Stimulated activated CD8-positive, alpha-beta memory T cell treated with anti-CD3 and anti-CD28 coated beads, Interleukin-15, amount 100 ng/mL, for 1 hour (primary cell): ENCODE results near the gene C1QTNF2.
"Not testable (repeated sequence)": the region's sequence is repeated elsewhere in the genome, so short reads cannot be mapped to it uniquely, and the experiment has no call there.

Experiments
- DNase-seq: peaks from one replicate; pipeline ENCODE4 v3.0.0-alpha.2; 2020; ENCODE audit warnings: low read depth

C1QTNF2 gene

DNA sequence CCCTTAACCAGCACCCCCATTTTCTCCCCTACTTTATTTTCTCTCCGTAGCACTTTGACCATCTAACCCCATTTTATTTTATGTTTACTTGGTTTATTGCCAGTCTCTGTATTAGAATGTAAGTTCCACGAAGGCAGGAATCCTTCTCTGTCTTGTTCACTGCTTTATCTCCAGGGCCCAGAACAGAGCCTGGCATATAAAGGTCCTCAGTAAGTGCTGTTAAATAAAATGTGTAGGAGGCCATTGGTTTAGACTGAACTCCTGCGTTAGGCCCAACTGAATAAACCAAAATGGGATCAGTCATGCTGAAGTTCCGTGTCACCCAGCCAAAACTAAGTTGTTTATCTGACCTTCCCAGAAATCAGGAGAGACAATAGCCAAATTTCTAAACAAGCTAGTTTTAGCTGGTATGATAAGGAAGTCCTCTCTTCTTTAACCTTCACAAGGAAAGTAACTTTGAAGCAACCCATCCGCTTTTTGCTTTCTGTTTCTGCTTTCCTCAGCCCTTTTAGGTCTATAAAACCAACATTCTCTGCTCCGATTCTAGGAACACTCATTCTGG lies 29.0 kb downstream of the C1QTNF2 start:
- DNase-seq: no peak

- not testable (repeated sequence) for DNase-seq
Observed at GRCh38 chr5:160340513-160340912, 29.9 kb downstream of the C1QTNF2 start.

DNA sequence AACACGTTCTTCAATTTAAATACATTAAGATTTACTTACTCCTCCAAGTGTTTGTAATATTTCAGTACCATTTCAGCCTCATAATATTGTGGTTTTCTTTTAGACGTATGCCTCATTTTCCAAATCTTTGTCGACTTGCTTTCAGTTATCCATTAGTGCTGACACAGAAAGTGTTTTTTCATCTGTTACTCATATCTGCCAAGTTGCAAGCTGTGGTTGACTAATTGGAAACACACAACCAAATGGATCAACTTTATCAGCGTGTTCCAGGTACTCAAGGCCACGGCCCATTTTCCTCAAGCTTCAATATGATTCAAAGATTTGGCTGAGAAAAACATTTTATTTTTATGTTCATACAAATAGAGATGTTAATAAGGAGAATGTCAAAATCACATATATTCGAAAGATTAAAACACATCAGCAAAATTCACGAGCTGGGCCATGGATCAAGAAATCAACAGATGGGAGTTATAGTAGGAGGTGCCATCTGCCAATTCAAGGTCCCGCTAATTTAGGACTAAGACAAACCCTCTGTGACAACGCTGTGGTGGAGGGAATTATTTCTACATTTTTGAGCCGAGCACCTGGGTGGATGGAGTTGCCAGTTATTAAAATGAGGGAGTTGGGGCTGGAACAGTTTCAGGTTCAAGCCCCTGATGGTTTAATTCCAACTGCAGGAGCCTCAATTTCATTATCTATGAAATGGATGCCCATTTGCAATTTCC lies 30.9 kb downstream of the C1QTNF2 start:
- no peak for DNase-seq

DNA sequence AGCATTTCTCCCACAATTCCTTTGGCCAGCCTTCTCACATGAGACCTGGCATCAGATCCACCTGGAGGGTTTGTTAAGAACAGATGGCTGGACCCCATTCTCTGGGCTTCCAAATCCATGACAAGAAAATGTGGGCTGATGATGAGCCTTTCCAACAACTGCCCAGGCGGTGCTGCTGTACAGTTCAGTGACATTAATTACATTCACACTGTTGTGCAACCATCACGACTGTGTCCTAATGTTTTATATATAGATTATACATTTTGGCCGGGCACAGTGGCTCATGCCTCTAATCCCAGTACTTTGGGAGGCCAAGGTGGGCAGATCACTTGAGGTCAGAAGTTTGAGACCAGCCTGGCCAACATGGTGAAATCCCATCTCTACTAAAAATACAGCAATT lies 35.7 kb downstream of the C1QTNF2 start:
- not testable (repeated sequence) for DNase-seq

GRCh38 chr5:160333721-160334120 lies 36.7 kb downstream of the C1QTNF2 start:
- DNase-seq: no peak

DNA sequence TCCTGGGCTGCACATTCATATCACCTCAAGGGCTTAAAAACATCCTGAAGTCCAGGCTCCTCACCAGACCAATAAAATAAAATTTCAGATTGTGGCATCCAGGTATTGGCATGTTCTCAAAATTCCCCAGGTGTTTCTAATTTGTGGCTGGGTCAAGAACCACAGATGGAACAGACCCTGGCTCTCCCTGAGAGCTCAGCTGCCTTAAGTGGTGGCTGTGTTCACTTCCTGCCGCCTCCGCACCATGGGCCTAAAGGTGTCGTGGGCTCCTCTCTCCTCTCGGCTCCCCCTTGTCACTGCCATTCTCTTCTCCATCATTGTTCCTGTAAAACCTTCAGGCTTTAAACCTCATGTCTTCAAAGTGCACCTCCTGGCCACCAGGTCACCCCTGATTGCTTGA lies 40.2 kb downstream of the C1QTNF2 start:
- DNase-seq: no peak

GRCh38 chr5:160327818-160328217 lies 42.6 kb downstream of the C1QTNF2 start:
- DNase-seq: no peak

GRCh38 chr5:160326981-160327380 lies 43.4 kb downstream of the C1QTNF2 start:
- no peak for DNase-seq

DNA sequence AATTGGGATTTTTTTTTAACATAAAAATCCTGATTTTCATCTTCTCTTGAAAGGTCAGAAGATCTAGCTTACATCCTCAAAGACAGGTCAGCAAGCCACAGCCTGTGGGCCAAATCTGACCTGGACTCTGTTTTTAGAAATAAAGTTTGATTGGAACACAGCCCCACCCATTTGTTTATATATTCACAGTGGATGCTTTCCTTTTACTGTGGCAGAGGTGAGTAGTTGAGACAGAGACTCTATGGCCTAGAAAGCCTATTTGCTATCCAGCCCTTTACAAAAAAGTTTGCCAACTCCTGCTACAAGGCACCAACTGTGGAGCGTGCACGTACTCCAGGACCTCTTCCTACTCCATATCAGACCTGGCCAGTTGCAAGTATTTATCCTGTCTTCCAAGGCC lies 44.7 kb downstream of the C1QTNF2 start:
- no peak for DNase-seq

GRCh38 chr5:160324886-160325285 lies 45.5 kb downstream of the C1QTNF2 start:
- DNase-seq: no peak

DNA sequence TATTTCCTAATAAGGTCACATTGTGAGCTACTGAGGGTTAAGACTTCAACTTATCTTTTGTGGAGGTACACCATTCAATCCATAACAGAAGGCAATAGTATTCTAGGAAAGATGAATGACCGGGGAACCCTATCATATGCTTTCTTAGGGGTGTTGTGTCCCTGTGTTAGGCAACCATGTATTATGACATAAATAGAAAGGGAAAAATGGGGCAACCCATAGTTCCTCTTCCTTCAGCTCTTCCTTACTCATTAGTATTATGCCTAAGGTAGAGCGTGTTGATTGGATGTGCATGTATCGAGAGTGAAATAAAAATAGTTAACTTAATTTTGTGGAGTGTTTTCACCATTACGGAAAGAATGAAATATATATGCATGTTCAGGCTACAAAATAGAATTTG lies 52.0 kb downstream of the C1QTNF2 start:
- no peak for DNase-seq

GRCh38 chr5:160317434-160317833 lies 53.0 kb downstream of the C1QTNF2 start:
- DNase-seq: no peak

- DNase-seq: no peak
Observed at GRCh38 chr5:160315968-160316367, 54.5 kb downstream of the C1QTNF2 start.

DNA sequence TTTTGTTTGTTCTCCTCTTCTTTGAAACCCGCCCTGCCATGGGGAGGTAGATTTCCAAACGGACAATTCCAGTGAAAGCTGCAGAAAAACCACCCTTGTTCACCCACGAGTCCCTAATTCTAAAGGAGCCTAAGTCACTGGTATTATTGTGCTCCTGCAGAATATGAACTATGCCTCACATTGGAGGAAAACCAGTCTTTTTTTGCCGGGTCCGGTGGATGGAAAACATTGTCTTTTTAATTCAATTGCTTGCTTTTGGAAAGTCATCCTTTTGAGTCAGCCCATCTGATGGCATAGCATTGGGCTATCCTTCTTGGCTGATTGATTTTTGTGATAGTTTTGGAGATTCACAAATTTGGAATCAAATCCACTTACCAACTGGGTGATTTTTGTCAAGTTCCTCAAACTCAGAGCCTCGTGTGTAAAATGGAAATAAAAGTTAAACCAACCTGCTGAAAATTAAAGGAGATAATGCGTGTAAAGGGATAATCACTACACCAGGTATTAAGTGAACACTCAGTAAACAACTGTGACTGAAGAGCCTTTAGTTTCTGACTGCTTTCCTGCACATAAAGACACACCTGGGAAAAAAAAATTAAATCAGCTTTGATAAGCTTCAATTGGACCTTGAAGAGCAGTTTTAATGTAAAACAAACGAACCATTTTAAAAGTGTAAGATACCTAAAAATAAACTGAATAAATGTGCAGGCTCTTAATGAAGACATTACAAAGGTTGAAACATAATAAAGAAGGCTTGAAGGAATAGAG lies 57.3 kb downstream of the C1QTNF2 start:
- no peak for DNase-seq

- DNase-seq: no peak
Observed at GRCh38 chr5:160312134-160312959, 58.1 kb downstream of the C1QTNF2 start, which contains the start of gene CCNJL. Gene CCNJL, minus strand, starts transcription at chr5:160312564. Its CDS starts 641 bp downstream, at chr5:160311923.

DNA sequence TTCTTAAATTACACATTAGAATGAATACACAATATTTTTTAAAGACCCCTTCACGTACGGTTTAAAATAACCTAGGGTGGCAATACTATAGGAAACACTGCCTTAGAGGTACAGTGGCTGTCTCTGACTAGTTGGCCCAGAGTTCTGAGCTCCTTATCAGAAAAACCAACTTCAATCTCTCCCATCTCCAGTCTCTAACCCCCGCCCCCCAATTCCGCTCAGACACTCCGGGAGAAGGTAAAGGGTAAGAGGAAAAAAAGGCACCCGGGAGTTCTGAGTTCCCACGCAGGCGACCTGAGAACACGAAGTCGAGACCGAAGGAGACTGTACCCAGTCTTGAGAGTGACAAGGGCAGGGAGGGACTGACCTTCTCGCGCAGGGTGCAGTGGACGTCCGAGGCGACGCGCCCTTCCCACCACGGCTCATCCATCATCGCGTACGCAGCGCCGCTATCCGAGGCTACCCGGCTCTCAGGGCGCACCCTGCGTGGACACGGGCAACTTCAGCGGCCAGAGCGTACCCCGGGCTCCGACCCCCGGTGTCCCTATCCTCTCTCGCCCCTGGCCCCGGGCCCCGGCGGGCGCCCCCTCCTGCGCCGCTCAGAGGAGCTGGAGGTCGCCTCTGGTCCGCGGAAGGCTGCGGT lies 58.8 kb downstream of the C1QTNF2 start:
- DNase-seq: no peak

- DNase-seq: no peak
Observed at GRCh38 chr5:160310552-160311295, 59.7 kb downstream of the C1QTNF2 start.

DNA sequence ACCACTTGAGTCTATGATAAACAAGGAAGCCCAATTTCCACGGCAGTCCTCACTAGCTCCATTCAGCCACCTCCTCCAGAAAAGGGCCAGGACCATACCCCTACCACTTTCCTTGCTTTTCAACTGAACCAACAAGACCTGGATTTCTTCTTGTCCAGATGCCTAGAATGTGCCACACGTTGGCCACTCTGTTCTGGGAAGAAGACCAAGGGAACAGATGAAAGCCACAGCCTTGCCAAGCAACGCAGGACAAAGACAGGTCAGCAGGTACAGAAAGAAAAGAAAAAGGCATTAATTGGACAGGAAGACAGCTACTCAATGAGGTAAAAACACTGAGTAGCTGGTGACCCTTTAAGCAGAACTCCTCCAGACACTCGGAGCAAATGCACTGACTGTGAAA lies 60.3 kb downstream of the C1QTNF2 start:
- DNase-seq: no peak

DNA sequence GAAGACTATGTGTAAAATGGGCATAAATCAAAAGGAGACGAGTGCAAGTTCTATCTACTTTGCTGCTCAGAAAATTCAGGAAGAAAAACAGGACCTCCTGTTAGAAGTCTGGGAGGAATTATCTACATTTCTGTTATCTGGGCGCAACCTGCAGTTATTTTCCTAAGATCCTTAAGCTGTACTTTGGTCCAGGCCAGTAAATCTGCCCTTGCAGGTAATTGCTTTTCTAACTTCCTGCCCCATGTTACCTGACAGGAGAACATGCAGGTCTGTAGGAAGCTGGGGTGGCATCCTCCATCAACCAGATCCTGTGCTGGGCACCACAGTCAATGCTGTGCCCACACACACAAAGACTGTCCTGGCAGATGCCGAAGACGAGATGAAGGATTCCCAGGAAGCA lies 63.7 kb downstream of the C1QTNF2 start:
- no peak for DNase-seq

GRCh38 chr5:160305319-160305718 lies 65.1 kb downstream of the C1QTNF2 start:
- no peak for DNase-seq

DNA sequence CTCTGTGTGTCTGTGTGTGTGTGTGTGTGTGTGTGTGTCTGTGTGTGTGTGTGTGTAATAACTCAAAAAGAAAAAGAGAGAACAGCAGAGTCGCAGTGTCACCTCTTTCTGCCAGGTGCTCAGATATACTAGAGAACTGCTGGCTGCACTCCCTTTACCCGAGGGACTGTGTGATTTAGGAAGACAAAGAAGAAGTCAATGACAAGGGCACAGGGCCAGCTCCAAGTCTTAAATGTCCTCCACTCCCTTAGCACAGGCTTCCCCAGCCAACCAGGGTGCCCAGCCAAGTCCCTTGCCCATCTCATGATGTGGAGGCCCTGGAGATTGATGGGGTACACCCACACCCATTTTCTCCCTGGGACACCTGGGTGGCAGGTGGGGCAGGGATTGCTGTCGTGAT lies 66.7 kb downstream of the C1QTNF2 start:
- DNase-seq: no peak
